Lung (tissue), 12 donors: Measurements from ENCODE around the gene PTPRD. TPM values are rescaled to one million over a fixed set of nuclear protein-coding genes. Genes with fewer than 3 reads are reported as not detected.
A peak's percentile ranks its signal among the peaks of the same experiment; 100 is the strongest.

ENCODE experiments used
- ATAC-seq: fragments of 200-7000 bp; cut with Tn5 transposase; one replicate; pipeline ENCODE4 v1.9.1; 2020; ENCODE audit warnings: moderate number of reproducible peaks; ENCODE audit not compliant: insufficient read depth, low FRiP score
- DNase-seq, 3 donors: peaks; one replicate each; pipeline ENCODE4 v3.0.0-alpha.2; 2013 to 2017
- H3K27ac ChIP-seq, 2 donors: one replicate each; pipeline ENCODE4 v1.5.1; 2013; ENCODE audit warnings: mild to moderate bottlenecking in 2 of 2, moderate library complexity in 2 of 2, control low read depth in 1 of 2, inconsistent platforms in 1 of 2, low read depth in 1 of 2, low read length in 1 of 2
- H3K27me3 ChIP-seq, 3 donors: one replicate each; pipeline ENCODE4 v1.5.1; 2013; ENCODE audit warnings: low read length in 2 of 3; ENCODE audit not compliant: control insufficient read depth in 3 of 3, insufficient read depth in 3 of 3
- H3K36me3 ChIP-seq, 4 donors: one replicate each; pipeline ENCODE4 v1.5.1; 2013; ENCODE audit warnings: low read length in 4 of 4, mild to moderate bottlenecking in 1 of 4, moderate library complexity in 1 of 4; ENCODE audit not compliant: control insufficient read depth in 4 of 4, insufficient read depth in 4 of 4
- H3K4me1 ChIP-seq, 5 donors: one replicate each; pipeline ENCODE4 v1.5.1; 2013; ENCODE audit warnings: low read length in 5 of 5, mild to moderate bottlenecking in 2 of 5, moderate library complexity in 1 of 5; ENCODE audit not compliant: control insufficient read depth in 5 of 5, insufficient read depth in 5 of 5
- H3K4me3 ChIP-seq: one replicate; pipeline ENCODE4 v1.5.1; 2013; ENCODE audit warnings: mild to moderate bottlenecking, control low read depth, moderate library complexity
- H3K9ac ChIP-seq, 2 donors: one replicate each; pipeline ENCODE4 v1.5.1; 2013; ENCODE audit warnings: low read length in 2 of 2, control low read depth in 1 of 2; ENCODE audit not compliant: insufficient read depth in 1 of 2
- H3K9me3 ChIP-seq, 4 donors: one replicate each; pipeline ENCODE4 v1.5.1; 2013; ENCODE audit warnings: low read length in 3 of 4, mild to moderate bottlenecking in 1 of 4, moderate library complexity in 1 of 4; ENCODE audit not compliant: control insufficient read depth in 4 of 4, insufficient read depth in 3 of 4
- CTCF ChIP-seq: IDR thresholded peaks from 2 replicates; pipeline ENCODE4 v1.5.1; 2012; ENCODE audit warnings: mild to moderate bottlenecking; ENCODE audit errors: control extremely low read depth, extremely low read depth
- WGBS, 2 donors: extraction: QIAGEN DNeasy Blood & Tissue Kit; methylation state at CpG; one replicate each; pipeline ENCODE4 v1.1.7; 2013; 5-methylcytosine and 5-hydroxymethylcytosine counted together
- polyA plus RNA-seq, 2 donors: library from polyadenylated mRNA; stranded (reverse); fragments of 200-250 nt; gene quantifications; one replicate each; pipeline ENCODE4 v1.2.1, GENCODE V29; 2013
- total RNA-seq, 2 donors: library from RNA; depleted of rRNA in 1 of 2; stranded (reverse); fragments of >200 nt in 1 of 2; gene quantifications; one replicate each; pipeline ENCODE4 v1.2.1, GENCODE V29; 2014 to 2021
- donor health status: control.
- donor health status: control.
- donor health status: Bipolar disorder and iron deficiency.
- donor health status: healthy.
- donor health status: DM: yes; HTN: yes; CAD: no.

PTPRD gene
- total and polyA plus RNA-seq, 4 donors, result 1.9 to 145 (median 13.7) TPM

- H3K4me3 ChIP-seq, result no peak overlapping the region
- DNase-seq (peak in 2 of 3 donors; percentile 5 to 19), ATAC-seq (no peak)
- no peak overlapping the region for H3K27ac ChIP-seq
- no peaks in the 10 kb centered on the region for H3K9me3 ChIP-seq
- peaks cover 3 to 50% (median 48%) of the 10 kb centered on the region in 3 donors for H3K27me3 ChIP-seq
- no peak overlapping the region for H3K9ac ChIP-seq
- peaks cover 0 to 14% (median 0%) of the 10 kb centered on the region in 5 donors for H3K4me1 ChIP-seq
- no peak for TF ChIP-seq CTCF
- no peaks in the 10 kb centered on the region for H3K36me3 ChIP-seq
- 8% methylated on average over 13 of the region's 13 CpGs for WGBS, 2 donors
These were observed 617 bp upstream of the PTPRD start for GRCh38 chr9:10613419-10613818.

- no peaks in the 10 kb centered on the region for H3K36me3 ChIP-seq
- H3K27me3 ChIP-seq, result peaks cover 0 to 2% (median 0%) of the 10 kb centered on the region in 3 donors
- 65 to 79% methylated on average over 4 of the region's 4 CpGs for WGBS, 2 donors
- no peaks in the 10 kb centered on the region for H3K9me3 ChIP-seq
- no peaks in the 10 kb centered on the region for H3K4me1 ChIP-seq
- ATAC-seq, result no peak
- no peak for TF ChIP-seq CTCF
- H3K27ac ChIP-seq, result no peak overlapping the region
- peak in 2 of 3 donors; percentile 10 to 37 for DNase-seq
- H3K9ac ChIP-seq, result no peak overlapping the region
- H3K4me3 ChIP-seq, result no peak overlapping the region
These were observed 7.4 kb downstream of the PTPRD start for GRCh38 chr9:10605388-10605787.

GRCh38 chr9:10604927-10605326 lies 7.9 kb downstream of the PTPRD start:
- no peak for TF ChIP-seq CTCF
- DNase-seq, result peak in 2 of 3 donors; percentile 21 to 40
- Histone ChIP-seq H3K27me3 (peaks cover 0 to 2% (median 0%) of the 10 kb centered on the region in 3 donors), H3K4me1 (no peaks in the 10 kb centered on the region), H3K9ac (no peak overlapping the region), H3K27ac (no peak overlapping the region), H3K36me3 (no peaks in the 10 kb centered on the region), H3K9me3 (no peaks in the 10 kb centered on the region), H3K4me3 (no peak overlapping the region)
- WGBS, 2 donors, result 26 to 38% methylated on average over 1 of the region's 1 CpG
- no peak for ATAC-seq

- no peak overlapping the region for H3K9ac ChIP-seq
- H3K4me1 ChIP-seq, result no peaks in the 10 kb centered on the region
- no peaks in the 10 kb centered on the region for H3K36me3 ChIP-seq
- DNase-seq, result no peak
- no peak for ATAC-seq
- H3K4me3 ChIP-seq, result no peak overlapping the region
- H3K9me3 ChIP-seq, result peaks cover 0 to under 1% (median 0%) of the 10 kb centered on the region in 4 donors
- 68 to 85% methylated on average over 3 of the region's 3 CpGs for WGBS, 2 donors
- no peak overlapping the region for H3K27ac ChIP-seq
- TF ChIP-seq CTCF, result no peak
- H3K27me3 ChIP-seq, result no peaks in the 10 kb centered on the region
These were observed 15.0 kb downstream of the PTPRD start for GRCh38 chr9:10597801-10598200.
